Thyroid gland (tissue), 4 donors: ENCODE data around the gene ZNF682. TPM values are rescaled to one million over a fixed set of nuclear protein-coding genes. Genes with fewer than 3 reads are reported as not detected.
"Not testable (repeated sequence)": the region's sequence is repeated elsewhere in the genome, so short reads cannot be mapped to it uniquely, and the experiment has no call there.

Experiments used
- DNase-seq, 2 donors: peaks; one replicate each; pipeline ENCODE4 v3.0.0-alpha.2; 2019
- H3K27ac ChIP-seq, 3 donors: fragments of 200-600 bp; sonication (generic); 1 replicate in 2 of 3; 2 replicates in 1 of 3; pipeline ENCODE4 v1.5.1; 2016 to 2019; ENCODE audit warnings: mild to moderate bottlenecking in 1 of 3, moderate library complexity in 1 of 3
- H3K27me3 ChIP-seq: fragments of 200-600 bp; sonication (generic); one replicate; pipeline ENCODE4 v1.5.1; 2019
- H3K36me3 ChIP-seq, 2 donors: fragments of 200-600 bp; sonication (generic); one replicate each; pipeline ENCODE4 v1.5.1; 2016 to 2019
- H3K4me1 ChIP-seq, 2 donors: fragments of 200-600 bp; sonication (generic); one replicate each; pipeline ENCODE4 v1.5.1; 2017 to 2019
- H3K4me3 ChIP-seq, 3 donors: fragments of 200-600 bp; sonication (generic); replicated peaks in 1 of 3; 1 replicate in 2 of 3; 2 replicates in 1 of 3; pipeline ENCODE4 v1.5.1; 2016; ENCODE audit warnings: mild to moderate bottlenecking in 1 of 3
- H3K9me3 ChIP-seq: fragments of 200-600 bp; sonication (generic); one replicate; pipeline ENCODE4 v1.5.1; 2017
- POLR2A ChIP-seq, 2 donors: fragments of 450-650 bp; IDR thresholded peaks; one replicate each; pipeline ENCODE4 v1.6.1; 2017; ENCODE audit warnings: antibody characterized with exemption in 2 of 2, mild to moderate bottlenecking in 2 of 2, moderate library complexity in 1 of 2
- WGBS, 2 donors: methylation state at CpG; one replicate each; pipeline ENCODE4 v1.1.5; 2017; 5-methylcytosine and 5-hydroxymethylcytosine counted together
- intact Hi-C: fragments of 100-400 bp; cut with DNase I; formaldehyde crosslinking; loops from one replicate; pipeline ENCODE4 v1.15.1; 2023
- total RNA-seq, 4 donors: library from RNA; depleted of rRNA; stranded (reverse); fragments of >200 nt; gene quantifications; one replicate each; pipeline ENCODE4 v1.2.3, GENCODE V29; 2016
- TF ChIP-seq, protein P1 (sequence below), 6 experiments: fragments of 200-600 bp in 3 of 6; fragments of 450-650 bp in 3 of 6; sonication (generic) in 3 of 6; IDR thresholded peaks; one replicate each; pipeline ENCODE4 v1.5.1; 2016 to 2019; ENCODE audit warnings: antibody characterized with exemption in 6 of 6, mild to moderate bottlenecking in 2 of 6, inconsistent platforms in 1 of 6, moderate library complexity in 1 of 6

ZNF682 gene
- total RNA-seq: 10 to 100 TPM; 11.4 to 20.4 (median 12.1) TPM

DNA sequence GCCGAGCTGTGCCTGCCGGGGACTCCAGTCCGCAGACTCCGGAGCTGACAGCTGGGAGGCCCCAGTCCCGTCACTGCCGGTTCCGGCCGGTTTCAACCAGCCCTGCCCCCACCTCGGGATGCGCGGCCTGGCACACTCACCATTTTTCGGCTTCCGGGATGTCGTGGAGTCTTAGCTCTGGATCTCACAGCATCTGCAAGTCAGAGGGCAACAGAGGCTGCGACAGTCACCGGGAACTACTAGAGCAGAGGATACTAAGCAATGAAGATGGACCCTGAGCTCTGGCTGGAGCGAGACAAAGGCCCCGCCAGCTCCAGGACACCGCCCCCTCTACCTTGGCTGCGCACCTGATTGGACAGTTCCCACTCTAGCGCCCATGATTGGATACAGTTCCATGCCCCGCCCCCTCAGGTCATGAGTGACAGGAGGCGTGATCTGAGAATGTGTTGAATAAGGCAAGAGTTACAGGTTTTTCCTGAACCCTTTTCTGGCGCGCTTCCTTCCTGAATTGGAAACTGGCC lies at the start of gene ZNF682:
Gene ZNF682 (minus strand): TSS at position 303 of the 521 bp plus-strand sequence. CDS start 160 bp downstream, at position 143.
- Histone ChIP-seq H3K9me3 (no peaks in the 10 kb centered on the region), H3K4me3 (peak within 1 kb of the TSS; percentile 54 to 71 (median 63)), H3K4me1 (peaks cover 5 to 9% of the 10 kb centered on the region in 2 donors), H3K27ac (peak within 1 kb of the TSS in 2 of 3 donors; percentile 39 to 60), H3K27me3 (no peaks in the 10 kb centered on the region), H3K36me3 (no peaks in the 10 kb centered on the region)
- TF ChIP-seq, protein P1, sequence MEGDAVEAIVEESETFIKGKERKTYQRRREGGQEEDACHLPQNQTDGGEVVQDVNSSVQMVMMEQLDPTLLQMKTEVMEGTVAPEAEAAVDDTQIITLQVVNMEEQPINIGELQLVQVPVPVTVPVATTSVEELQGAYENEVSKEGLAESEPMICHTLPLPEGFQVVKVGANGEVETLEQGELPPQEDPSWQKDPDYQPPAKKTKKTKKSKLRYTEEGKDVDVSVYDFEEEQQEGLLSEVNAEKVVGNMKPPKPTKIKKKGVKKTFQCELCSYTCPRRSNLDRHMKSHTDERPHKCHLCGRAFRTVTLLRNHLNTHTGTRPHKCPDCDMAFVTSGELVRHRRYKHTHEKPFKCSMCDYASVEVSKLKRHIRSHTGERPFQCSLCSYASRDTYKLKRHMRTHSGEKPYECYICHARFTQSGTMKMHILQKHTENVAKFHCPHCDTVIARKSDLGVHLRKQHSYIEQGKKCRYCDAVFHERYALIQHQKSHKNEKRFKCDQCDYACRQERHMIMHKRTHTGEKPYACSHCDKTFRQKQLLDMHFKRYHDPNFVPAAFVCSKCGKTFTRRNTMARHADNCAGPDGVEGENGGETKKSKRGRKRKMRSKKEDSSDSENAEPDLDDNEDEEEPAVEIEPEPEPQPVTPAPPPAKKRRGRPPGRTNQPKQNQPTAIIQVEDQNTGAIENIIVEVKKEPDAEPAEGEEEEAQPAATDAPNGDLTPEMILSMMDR (IDR thresholded peaks at IDR 0.05): no peak
- peak in 1 of 2 donors; percentile 64 for TF ChIP-seq POLR2A (IDR thresholded peaks at IDR 0.05)
- intact Hi-C loops: no loop called here
- DNase-seq: peak; percentile 98 to 99
- 0 to 5% methylated on average over 3 to 23 of the region's 25 CpGs for WGBS, 2 donors

DNA sequence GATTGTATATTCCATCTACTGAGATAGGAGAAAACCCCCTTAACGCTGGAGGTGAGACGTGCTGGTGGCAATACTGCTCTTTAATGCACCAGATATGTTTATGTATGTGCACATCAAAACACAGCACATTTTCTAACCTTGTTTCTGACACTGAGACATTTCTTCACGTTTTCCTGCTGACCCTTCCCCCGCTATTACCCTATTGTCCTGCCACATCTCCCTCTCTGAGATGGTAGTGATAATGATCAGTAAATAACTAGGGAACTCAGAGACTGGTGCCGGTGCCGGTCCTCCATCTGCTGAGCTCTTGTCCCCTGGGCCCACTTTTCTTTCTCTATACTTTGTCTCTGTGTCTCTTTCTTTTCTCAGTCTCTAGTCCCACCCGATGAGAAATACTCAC lies 43.6 kb upstream of the ZNF682 start:
- DNase-seq, H3K9me3 ChIP-seq, H3K36me3 ChIP-seq, H3K27me3 ChIP-seq, intact Hi-C loops, H3K4me3 ChIP-seq: not testable (repeated sequence)
- Histone ChIP-seq H3K27ac (peak overlapping the region; percentile 2 to 57 (median 49)), H3K4me1 (peaks cover 8 to 19% of the 10 kb centered on the region in 2 donors)
- 67 to 77% methylated on average over 7 of the region's 7 CpGs for WGBS, 2 donors

GRCh38 chr19:20082232-20082833 lies 43.0 kb upstream of the ZNF682 start:
- Histone ChIP-seq H3K27ac (peak overlapping the region; percentile 9 to 57 (median 49)), H3K4me1 (peaks cover 8 to 19% of the 10 kb centered on the region in 2 donors)
- intact Hi-C loops, H3K4me3 ChIP-seq, H3K9me3 ChIP-seq, H3K27me3 ChIP-seq, H3K36me3 ChIP-seq: not testable (repeated sequence)
- DNase-seq: peak; percentile 67 to 81
- 30 to 44% methylated on average over 3 of the region's 3 CpGs for WGBS, 2 donors

DNA sequence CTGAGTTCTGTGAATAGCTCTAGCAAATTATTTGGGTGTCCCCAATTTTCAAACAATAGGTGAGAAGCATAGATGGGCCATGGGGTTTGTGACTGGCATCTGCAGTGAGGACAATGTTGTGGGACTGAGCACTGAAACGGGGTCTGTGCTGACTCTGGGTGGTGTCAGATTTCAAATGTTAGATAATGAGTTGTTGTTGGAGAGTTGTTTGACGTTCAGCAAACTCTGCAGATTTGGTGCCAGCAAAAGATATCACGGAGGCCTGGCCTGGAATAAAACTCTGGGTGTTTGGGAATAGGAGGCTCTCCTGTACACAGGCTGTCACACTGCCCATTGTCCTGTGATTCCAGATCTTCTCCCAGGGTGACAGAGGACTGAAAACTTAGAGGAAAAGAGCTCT lies 41.4 kb upstream of the ZNF682 start:
- 44 to 58% methylated on average over 3 of the region's 3 CpGs for WGBS, 2 donors
- intact Hi-C loops: no loop called here

GRCh38 chr19:20079476-20079875 lies 40.2 kb upstream of the ZNF682 start:
- peak overlapping the region in 1 of 3 donors; percentile 73 for H3K27ac ChIP-seq
- no peaks in the 10 kb centered on the region for H3K27me3 ChIP-seq
- no peak overlapping the region for H3K4me3 ChIP-seq
- 72 to 81% methylated on average over 8 of the region's 8 CpGs for WGBS, 2 donors
- no peaks in the 10 kb centered on the region for H3K36me3 ChIP-seq
- DNase-seq: no peak
- H3K4me1 ChIP-seq: peaks cover 8 to 19% of the 10 kb centered on the region in 2 donors
- H3K9me3 ChIP-seq: no peaks in the 10 kb centered on the region
- intact Hi-C loops: no loop called here
- TF ChIP-seq POLR2A (IDR thresholded peaks at IDR 0.05): no peak
- TF ChIP-seq, protein P1 (IDR thresholded peaks at IDR 0.05): no peak

More for the DNA sequence above, 41.4 kb upstream of the ZNF682 start:
- no peaks in the 10 kb centered on the region for H3K27me3 ChIP-seq
- no peak for TF ChIP-seq POLR2A (IDR thresholded peaks at IDR 0.05)
- TF ChIP-seq, protein P1 (IDR thresholded peaks at IDR 0.05): no peak
- no peaks in the 10 kb centered on the region for H3K36me3 ChIP-seq
- no peak overlapping the region for H3K4me3 ChIP-seq
- H3K4me1 ChIP-seq: peaks cover 8 to 19% of the 10 kb centered on the region in 2 donors
- H3K27ac ChIP-seq: peak overlapping the region; percentile 9 to 49 (median 26)
- H3K9me3 ChIP-seq: no peaks in the 10 kb centered on the region
- no peak for DNase-seq

DNA sequence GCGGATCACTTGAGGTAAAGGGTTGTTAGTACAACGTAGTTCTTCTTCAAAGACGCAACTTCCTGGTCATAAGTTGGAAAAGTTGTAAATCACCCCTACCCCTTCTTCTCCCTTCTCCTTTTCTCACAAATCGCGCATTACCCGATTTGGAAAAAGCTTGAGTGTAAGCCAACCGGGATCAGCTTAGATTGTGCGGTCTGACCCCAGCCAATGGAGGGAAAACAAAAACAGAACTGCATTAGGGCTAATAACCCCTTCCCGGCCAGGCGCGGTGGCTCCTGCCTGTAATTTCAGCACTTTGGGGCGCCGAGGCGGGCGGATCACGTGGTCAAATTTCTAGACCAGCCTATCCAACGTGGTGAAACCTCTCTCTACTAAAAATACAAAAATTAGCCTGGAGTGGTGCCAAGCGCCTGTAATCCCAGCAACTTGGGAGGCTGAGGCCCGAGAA lies 39.3 kb upstream of the ZNF682 start:
- peaks cover 8 to 21% of the 10 kb centered on the region in 2 donors for H3K4me1 ChIP-seq
- DNase-seq: peak; percentile 63 to 68

More for the DNA sequence above, 39.3 kb upstream of the ZNF682 start:
- Histone ChIP-seq H3K27me3 (no peaks in the 10 kb centered on the region), H3K9me3 (no peaks in the 10 kb centered on the region), H3K36me3 (no peaks in the 10 kb centered on the region), H3K27ac (peak overlapping the region in 2 of 3 donors; percentile 61 to 73), H3K4me3 (peak overlapping the region; percentile 22 to 67 (median 45))
- TF ChIP-seq, protein P1 (IDR thresholded peaks at IDR 0.05): no peak
- peak in 1 of 2 donors; percentile 37 for TF ChIP-seq POLR2A (IDR thresholded peaks at IDR 0.05)
- intact Hi-C loops: no loop called here
- WGBS, 2 donors: 1 to 7% methylated on average over 19 of the region's 19 CpGs
